ENCODE data around the gene PTCH1.

DNA sequence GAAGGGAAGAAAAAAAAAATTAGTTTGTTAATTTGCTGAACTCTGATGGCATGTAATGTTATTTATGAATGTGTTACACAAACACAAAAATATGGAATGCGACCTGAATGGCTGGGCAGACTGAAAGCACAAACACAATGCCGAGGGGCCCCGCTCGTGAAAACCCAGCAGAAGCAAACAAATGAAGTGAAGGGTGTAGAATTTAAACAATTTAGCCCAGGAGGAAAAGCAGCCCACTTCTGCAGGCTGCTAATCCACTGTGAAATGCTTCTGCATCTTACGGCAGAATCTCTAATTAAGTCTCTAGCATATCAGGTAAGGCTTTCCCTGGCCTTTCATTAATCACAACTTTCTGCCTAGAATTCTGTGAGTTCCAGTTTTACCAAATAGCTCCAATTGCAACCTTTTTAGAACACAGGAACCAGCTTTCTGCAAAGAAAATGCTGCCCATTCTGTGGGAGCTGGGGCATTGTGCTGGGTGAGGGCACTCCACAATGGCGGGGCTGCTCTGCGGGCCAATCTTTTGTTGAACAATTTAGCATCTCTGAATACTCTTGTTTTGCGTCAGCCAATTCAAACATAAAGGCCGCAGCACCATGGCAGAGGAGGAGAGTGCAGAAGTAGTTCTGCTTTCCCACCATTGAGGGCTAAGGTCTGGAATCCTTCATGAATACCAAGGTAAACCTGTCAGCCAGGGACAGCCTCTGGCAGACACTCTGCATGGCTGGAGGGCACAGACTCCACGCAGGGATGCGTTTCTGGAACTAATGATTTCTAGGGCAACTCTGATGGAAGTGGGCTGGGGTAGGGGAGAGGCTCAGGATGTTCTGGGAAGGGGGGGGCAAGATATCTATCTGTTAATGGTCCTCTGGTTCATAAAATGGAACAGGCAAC lies 66.4 kb downstream of the PTCH1 start:
- TF ChIP-seq POLR2A (IDR thresholded peaks at IDR 0.05) = no peak
- TF ChIP-seq, protein P1, sequence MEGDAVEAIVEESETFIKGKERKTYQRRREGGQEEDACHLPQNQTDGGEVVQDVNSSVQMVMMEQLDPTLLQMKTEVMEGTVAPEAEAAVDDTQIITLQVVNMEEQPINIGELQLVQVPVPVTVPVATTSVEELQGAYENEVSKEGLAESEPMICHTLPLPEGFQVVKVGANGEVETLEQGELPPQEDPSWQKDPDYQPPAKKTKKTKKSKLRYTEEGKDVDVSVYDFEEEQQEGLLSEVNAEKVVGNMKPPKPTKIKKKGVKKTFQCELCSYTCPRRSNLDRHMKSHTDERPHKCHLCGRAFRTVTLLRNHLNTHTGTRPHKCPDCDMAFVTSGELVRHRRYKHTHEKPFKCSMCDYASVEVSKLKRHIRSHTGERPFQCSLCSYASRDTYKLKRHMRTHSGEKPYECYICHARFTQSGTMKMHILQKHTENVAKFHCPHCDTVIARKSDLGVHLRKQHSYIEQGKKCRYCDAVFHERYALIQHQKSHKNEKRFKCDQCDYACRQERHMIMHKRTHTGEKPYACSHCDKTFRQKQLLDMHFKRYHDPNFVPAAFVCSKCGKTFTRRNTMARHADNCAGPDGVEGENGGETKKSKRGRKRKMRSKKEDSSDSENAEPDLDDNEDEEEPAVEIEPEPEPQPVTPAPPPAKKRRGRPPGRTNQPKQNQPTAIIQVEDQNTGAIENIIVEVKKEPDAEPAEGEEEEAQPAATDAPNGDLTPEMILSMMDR (IDR thresholded peaks at IDR 0.05) = no peak
